GM20000 (cell line): ENCODE measurements around the gene SSX2IP.

ENCODE experiments used
- DNase-seq: peaks from one replicate; pipeline ENCODE4 v3.0.0; 2012; ENCODE audit warnings: low spot score
- CTCF ChIP-seq: IDR thresholded peaks from 2 replicates; pipeline ENCODE4 v1.5.1; 2012; ENCODE audit warnings: mild to moderate bottlenecking, control low read depth; ENCODE audit errors: extremely low read depth, missing control alignments

SSX2IP gene

GRCh38 chr1:84705513-84705912, 15.3 kb upstream of the SSX2IP start:
- DNase-seq = no peak

GRCh38 chr1:84704872-84705417, 14.7 kb upstream of the SSX2IP start:
- TF ChIP-seq CTCF = no peak
- no peak for DNase-seq

More at GRCh38 chr1:84705513-84705912, 15.3 kb upstream of the SSX2IP start:
- TF ChIP-seq CTCF = no peak

GRCh38 chr1:84703431-84703830, 13.2 kb upstream of the SSX2IP start:
- DNase-seq = no peak
- TF ChIP-seq CTCF = no peak

GRCh38 chr1:84702143-84702542, 11.9 kb upstream of the SSX2IP start:
- TF ChIP-seq CTCF = no peak
- no peak for DNase-seq

- DNase-seq = no peak
These were observed 11.1 kb upstream of the SSX2IP start for GRCh38 chr1:84701376-84701775.

GRCh38 chr1:84700070-84700469, 9.8 kb upstream of the SSX2IP start:
- no peak for DNase-seq
- no peak for TF ChIP-seq CTCF

More at GRCh38 chr1:84701376-84701775, 11.1 kb upstream of the SSX2IP start:
- no peak for TF ChIP-seq CTCF

- no peak for DNase-seq
- TF ChIP-seq CTCF = no peak
These were observed 8.2 kb upstream of the SSX2IP start for GRCh38 chr1:84698151-84699110.
